Smooth muscle cell (in vitro differentiated cells): ENCODE results near the gene EPHX1. TPM values are rescaled to one million over a fixed set of nuclear protein-coding genes. Genes with fewer than 3 reads are reported as not detected.

Experiments
- DNase-seq: peaks from one replicate; lab custom pipeline; 2025; ENCODE audit not compliant: unreplicated experiment; lab: John Stamatoyannopoulos, UW
- H2AFZ ChIP-seq: fragments of 200-600 bp; sonication (generic); 2 replicates; pipeline ENCODE4 v1.6.0; 2016; ENCODE audit warnings: antibody characterized with exemption, low read depth, mild to moderate bottlenecking
- H3F3A ChIP-seq: fragments of 200-600 bp; sonication (generic); 2 replicates; pipeline ENCODE4 v1.6.0; 2017; ENCODE audit warnings: antibody characterized with exemption, low read depth
- H3K27ac ChIP-seq: fragments of 200-600 bp; sonication (generic); 2 replicates; pipeline ENCODE4 v1.5.1; 2016; ENCODE audit warnings: low read depth, mild to moderate bottlenecking
- H3K27me3 ChIP-seq: fragments of 200-600 bp; sonication (generic); 2 replicates; pipeline ENCODE4 v1.6.1; 2016; ENCODE audit warnings: low read depth, mild to moderate bottlenecking
- H3K36me3 ChIP-seq: fragments of 200-600 bp; sonication (generic); 2 replicates; pipeline ENCODE4 v1.5.1; 2016; ENCODE audit warnings: low read depth
- H3K4me1 ChIP-seq: fragments of 200-600 bp; sonication (generic); 2 replicates; pipeline ENCODE4 v1.5.1; 2016; ENCODE audit warnings: low read depth
- H3K4me2 ChIP-seq: fragments of 200-600 bp; sonication (generic); 2 replicates; pipeline ENCODE4 v1.6.0; 2016; ENCODE audit warnings: mild to moderate bottlenecking
- H3K4me3 ChIP-seq: fragments of 200-600 bp; sonication (generic); 2 replicates; pipeline ENCODE4 v1.5.1; 2016; ENCODE audit warnings: mild to moderate bottlenecking
- H3K79me2 ChIP-seq: fragments of 200-600 bp; sonication (generic); 2 replicates; pipeline ENCODE4 v1.6.0; 2016; ENCODE audit warnings: low read depth, mild to moderate bottlenecking
- H3K9ac ChIP-seq: fragments of 200-600 bp; sonication (generic); 2 replicates; pipeline ENCODE4 v1.6.0; 2016; ENCODE audit warnings: low read depth
- H3K9me3 ChIP-seq: fragments of 200-600 bp; sonication (generic); replicated peaks from 2 replicates; pipeline ENCODE4 v1.5.1; 2016; ENCODE audit warnings: low read depth
- H4K20me1 ChIP-seq: fragments of 200-600 bp; sonication (generic); 2 replicates; pipeline ENCODE4 v1.6.0; 2016; ENCODE audit warnings: low read depth
- CTCF ChIP-seq: fragments of 200-600 bp; sonication (generic); IDR thresholded peaks from 2 replicates; pipeline ENCODE4 v1.5.1; 2017; ENCODE audit warnings: borderline replicate concordance, mild to moderate bottlenecking, antibody characterized with exemption; ENCODE audit not compliant: insufficient read depth, poor library complexity, severe bottlenecking
- WGBS: methylation state at CpG from one replicate; pipeline ENCODE4 v1.1.7; 2016; ENCODE audit warnings: low lambda C conversion rate; 5-methylcytosine and 5-hydroxymethylcytosine counted together
- polyA plus RNA-seq: library from polyadenylated mRNA; unstranded; fragments of >200 nt; fragmentation: Nextera tagmentation; extraction: Ambion mirVana; gene quantifications from 2 replicates; pipeline ENCODE4 v1.2.1, GENCODE V29; 2016
- total RNA-seq: library from RNA; depleted of rRNA; stranded (reverse); fragments of >200 nt; gene quantifications from 2 replicates; pipeline ENCODE4 v1.2.3, GENCODE V29; 2014

EPHX1 gene
- total and polyA plus RNA-seq, 2 experiments from 2014 or later: 16.1 to 22.2 TPM

- H3K4me3 ChIP-seq: no peak overlapping the region
- peak; percentile 62 for TF ChIP-seq CTCF
- peak; percentile 8 for DNase-seq
- no peaks in the 10 kb centered on the region for H3K79me2 ChIP-seq
- H3K27me3 ChIP-seq: no peaks in the 10 kb centered on the region
- H3K4me2 ChIP-seq: no peak overlapping the region
- H3K4me1 ChIP-seq: no peaks in the 10 kb centered on the region
- no peak overlapping the region for H3K27ac ChIP-seq
- no peak overlapping the region for H2AFZ ChIP-seq
- no peak overlapping the region for H3K9ac ChIP-seq
- no peaks in the 10 kb centered on the region for H4K20me1 ChIP-seq
- no peaks in the 10 kb centered on the region for H3K36me3 ChIP-seq
- H3K9me3 ChIP-seq: no peaks in the 10 kb centered on the region
- no peaks in the 10 kb centered on the region for H3F3A ChIP-seq
- WGBS: 54% methylated on average over 13 of the region's 13 CpGs
Measured at GRCh38 chr1:225845571-225846259, 35.8 kb downstream of the EPHX1 start.

GRCh38 chr1:225846331-225847310 lies 36.7 kb downstream of the EPHX1 start:
- WGBS: 96% methylated on average over 20 of the region's 20 CpGs
- no peak overlapping the region for H3K4me2 ChIP-seq
- no peaks in the 10 kb centered on the region for H3F3A ChIP-seq
- no peaks in the 10 kb centered on the region for H3K4me1 ChIP-seq
- no peaks in the 10 kb centered on the region for H3K79me2 ChIP-seq
- H3K27ac ChIP-seq: no peak overlapping the region
- H3K9ac ChIP-seq: no peak overlapping the region
- no peak for DNase-seq
- H3K4me3 ChIP-seq: no peak overlapping the region
- no peak overlapping the region for H2AFZ ChIP-seq
- H3K9me3 ChIP-seq: no peaks in the 10 kb centered on the region
- H4K20me1 ChIP-seq: no peaks in the 10 kb centered on the region
- no peaks in the 10 kb centered on the region for H3K27me3 ChIP-seq
- H3K36me3 ChIP-seq: no peaks in the 10 kb centered on the region
- no peak for TF ChIP-seq CTCF

GRCh38 chr1:225847610-225848009 lies 37.7 kb downstream of the EPHX1 start:
- 99% methylated on average over 4 of the region's 4 CpGs for WGBS
- Histone ChIP-seq H3K4me1 (no peaks in the 10 kb centered on the region), H3K36me3 (no peaks in the 10 kb centered on the region), H3F3A (no peaks in the 10 kb centered on the region), H3K27me3 (no peaks in the 10 kb centered on the region), H2AFZ (no peak overlapping the region), H3K9ac (no peak overlapping the region), H3K4me3 (no peak overlapping the region), H3K4me2 (no peak overlapping the region), H3K9me3 (no peaks in the 10 kb centered on the region), H4K20me1 (no peaks in the 10 kb centered on the region), H3K27ac (no peak overlapping the region), H3K79me2 (no peaks in the 10 kb centered on the region)
- TF ChIP-seq CTCF: no peak
- no peak for DNase-seq
